ENCODE results near the gene MYH11.

GRCh38 chr16:15770512-15770911 lies 86.3 kb downstream of the MYH11 start:
- TF ChIP-seq EZH2 (IDR thresholded peaks at IDR 0.05), result no peak
- TF ChIP-seq POLR2AphosphoS5 (IDR thresholded peaks at IDR 0.05; ENCODE audit: borderline replicate concordance, low read depth, low read length), result no peak
- no peak for TF ChIP-seq FOXP2 (optimal IDR thresholded peaks at IDR 0.05; ENCODE audit: control extremely low read depth, extremely low read length, insufficient read depth)
